ENCODE measurements around the gene NOXO1. TPM values are rescaled to one million over a fixed set of nuclear protein-coding genes. Genes with fewer than 3 reads are reported as not detected.

Gene NOXO1
- total RNA-seq, 1 experiment from 2014 or later, result 3.4 TPM

GRCh38 chr16:1979271-1980029 is 1.8 kb downstream of the NOXO1 start:
- ChIA-PET CTCF (no interaction called here), POLR2A (ENCODE audit: unreplicated experiment) (no interaction called here)
- Histone ChIP-seq H3K36me3 (ENCODE audit: low read depth, low read length) (no peaks in the 10 kb centered on the region), H3K4me2 (ENCODE audit: low read length) (peak overlapping the region; percentile 88), H3K27ac (ENCODE audit: low read length) (no peak overlapping the region), H2AFZ (ENCODE audit: low read length) (no peak overlapping the region), H3F3A (ENCODE audit: low read length, unreplicated experiment) (peaks cover 3% of the 10 kb centered on the region), H3K9me3 (ENCODE audit: low read length) (no peaks in the 10 kb centered on the region), H3K9ac (ENCODE audit: low read length) (no peak overlapping the region), H3K79me2 (ENCODE audit: low read length) (peaks cover 2% of the 10 kb centered on the region; the same call in 1 of the 2 replicates), H3K9me2 (replicated peaks; ENCODE audit: low read length) (no peaks in the 10 kb centered on the region), H3K4me3 (ENCODE audit: low read length) (peak overlapping the region; percentile 64), H3K4me1 (ENCODE audit: insufficient read depth, low read length) (peaks cover 33% of the 10 kb centered on the region), H4K20me1 (ENCODE audit: low read length) (no peaks in the 10 kb centered on the region), H3K27me3 (ENCODE audit: low read length) (no peaks in the 10 kb centered on the region)
- ATAC-seq (peak; percentile 33), DNase-seq (peak; percentile 85)
- TSS peak; percentile 13 for BruUV-seq (replicated peaks)
- no peak for TF ChIP-seq CTCF (conservative IDR thresholded peaks at IDR 0.05; ENCODE audit: low read depth, low read length)
- TF ChIP-seq EZH2 (IDR thresholded peaks at IDR 0.05; ENCODE audit: low read length, unreplicated experiment), result no peak
- no peak for TF ChIP-seq EZH2phosphoT487 (IDR thresholded peaks at IDR 0.05; ENCODE audit: borderline replicate concordance, low read length)
- intact Hi-C loops (cut with micrococcal nuclease), result no loop called here

- ATAC-seq (no peak), DNase-seq (no peak)
- Histone ChIP-seq H3K4me3 (ENCODE audit: low read length) (peak overlapping the region; percentile 64; the same call in 1 of the 2 replicates), H3K79me2 (ENCODE audit: low read length) (peaks cover 3% of the 10 kb centered on the region), H3K27ac (ENCODE audit: low read length) (no peak overlapping the region), H3K27me3 (ENCODE audit: low read length) (no peaks in the 10 kb centered on the region), H3K4me1 (ENCODE audit: insufficient read depth, low read length) (peaks cover 33% of the 10 kb centered on the region), H2AFZ (ENCODE audit: low read length) (no peak overlapping the region), H3F3A (ENCODE audit: low read length, unreplicated experiment) (peaks cover 3% of the 10 kb centered on the region), H3K9me3 (ENCODE audit: low read length) (no peaks in the 10 kb centered on the region), H3K9ac (ENCODE audit: low read length) (no peak overlapping the region), H3K9me2 (replicated peaks; ENCODE audit: low read length) (no peaks in the 10 kb centered on the region), H3K36me3 (ENCODE audit: low read depth, low read length) (no peaks in the 10 kb centered on the region), H3K4me2 (ENCODE audit: low read length) (peak overlapping the region; percentile 88), H4K20me1 (ENCODE audit: low read length) (no peaks in the 10 kb centered on the region)
- ChIA-PET POLR2A (ENCODE audit: unreplicated experiment) (interaction anchor here (0.6 kb wide), 1 partner anchor 14 kb away, joined by 5 read pairs; the partner anchor contains the start of gene RPS2), CTCF (no interaction called here)
- BruUV-seq (replicated peaks), result no TSS peak
- intact Hi-C loops (cut with micrococcal nuclease), result no loop called here
- TF ChIP-seq EZH2phosphoT487 (IDR thresholded peaks at IDR 0.05; ENCODE audit: borderline replicate concordance, low read length) (no peak), CTCF (conservative IDR thresholded peaks at IDR 0.05; ENCODE audit: low read depth, low read length) (no peak), EZH2 (IDR thresholded peaks at IDR 0.05; ENCODE audit: low read length, unreplicated experiment) (no peak)
Observed at GRCh38 chr16:1978476-1979120, 2.7 kb downstream of the NOXO1 start.

- Histone ChIP-seq H3K4me1 (ENCODE audit: insufficient read depth, low read length) (peaks cover 27% of the 10 kb centered on the region), H3K9ac (ENCODE audit: low read length) (no peak overlapping the region), H3K9me2 (replicated peaks; ENCODE audit: low read length) (no peaks in the 10 kb centered on the region), H3K36me3 (ENCODE audit: low read depth, low read length) (no peaks in the 10 kb centered on the region), H3F3A (ENCODE audit: low read length, unreplicated experiment) (no peaks in the 10 kb centered on the region), H3K79me2 (ENCODE audit: low read length) (peaks cover 11% of the 10 kb centered on the region), H3K27ac (ENCODE audit: low read length) (no peak overlapping the region), H3K27me3 (ENCODE audit: low read length) (no peaks in the 10 kb centered on the region), H3K4me3 (ENCODE audit: low read length) (no peak overlapping the region), H2AFZ (ENCODE audit: low read length) (no peak overlapping the region), H4K20me1 (ENCODE audit: low read length) (no peaks in the 10 kb centered on the region), H3K4me2 (ENCODE audit: low read length) (no peak overlapping the region), H3K9me3 (ENCODE audit: low read length) (no peaks in the 10 kb centered on the region)
- no peak for TF ChIP-seq CTCF (conservative IDR thresholded peaks at IDR 0.05; ENCODE audit: low read depth, low read length)
- TF ChIP-seq EZH2 (IDR thresholded peaks at IDR 0.05; ENCODE audit: low read length, unreplicated experiment), result no peak
- no peak for TF ChIP-seq EZH2phosphoT487 (IDR thresholded peaks at IDR 0.05; ENCODE audit: borderline replicate concordance, low read length)
- no TSS peak for BruUV-seq (replicated peaks)
- DNase-seq, result no peak
- intact Hi-C loops (cut with micrococcal nuclease), result no loop called here
- no peak for ATAC-seq
- POLR2A ChIA-PET (ENCODE audit: unreplicated experiment), result interaction anchor here (0.6 kb wide), 1 partner anchor 13 kb away, joined by 5 read pairs; the partner anchor contains the start of gene RPS2
- CTCF ChIA-PET, result no interaction called here
Observed at GRCh38 chr16:1977875-1978268, 3.4 kb downstream of the NOXO1 start.

Data from PC-3 (cell line).